ENCODE measurements around the gene CC2D2B. TPM values are rescaled to one million over a fixed set of nuclear protein-coding genes. Genes with fewer than 3 reads are reported as not detected.

CC2D2B gene
- total and polyA plus RNA-seq, 4 donors = 0.13 to 12.2 (median 7.2) TPM

DNA sequence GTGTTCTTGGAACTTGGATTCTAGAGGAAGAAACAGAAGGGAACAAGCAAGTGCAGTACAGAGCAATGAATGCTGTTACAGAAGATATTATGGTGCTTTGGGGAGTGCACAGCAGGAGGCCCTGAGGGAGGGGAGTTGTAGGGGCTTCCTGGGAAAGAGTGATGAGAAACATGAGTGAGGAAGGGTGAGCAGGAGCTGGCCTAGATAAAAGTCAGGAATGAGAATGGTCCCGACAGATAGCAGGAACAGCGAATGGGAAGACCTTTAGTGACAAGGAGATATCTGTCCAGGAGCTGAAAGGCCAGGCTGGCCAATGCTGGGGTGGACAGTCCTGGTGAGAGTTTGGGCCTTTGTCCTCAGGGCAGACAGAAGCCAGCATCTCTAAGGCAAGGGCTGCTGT is 115.0 kb downstream of the CC2D2B start:
- 94 to 95% methylated on average over 2 of the region's 2 CpGs for WGBS, 2 donors
- H3K4me1 ChIP-seq (ENCODE audit: control insufficient read depth in 1 of 2, insufficient read depth in 2 of 2, low read length in 2 of 2) = no peaks in the 10 kb centered on the region
- no peak for ATAC-seq (ENCODE audit: low FRiP score)
- H3K27ac ChIP-seq (ENCODE audit: low read depth in 1 of 2, low read length in 2 of 2) = no peak overlapping the region
- no peak for DNase-seq
- H3K9me3 ChIP-seq (ENCODE audit: control insufficient read depth, low read length) = no peaks in the 10 kb centered on the region
- H3K36me3 ChIP-seq (ENCODE audit: control insufficient read depth in 1 of 2, insufficient read depth in 2 of 2, low read length in 1 of 2) = no peaks in the 10 kb centered on the region
- no peaks in the 10 kb centered on the region for H3K27me3 ChIP-seq (ENCODE audit: control insufficient read depth in 1 of 2, insufficient read depth in 2 of 2, low read length in 1 of 2)
- intact Hi-C loops (cut with DNase I) = no loop called here
- no peak overlapping the region for H3K4me3 ChIP-seq (ENCODE audit: low read length in 2 of 2)

DNA sequence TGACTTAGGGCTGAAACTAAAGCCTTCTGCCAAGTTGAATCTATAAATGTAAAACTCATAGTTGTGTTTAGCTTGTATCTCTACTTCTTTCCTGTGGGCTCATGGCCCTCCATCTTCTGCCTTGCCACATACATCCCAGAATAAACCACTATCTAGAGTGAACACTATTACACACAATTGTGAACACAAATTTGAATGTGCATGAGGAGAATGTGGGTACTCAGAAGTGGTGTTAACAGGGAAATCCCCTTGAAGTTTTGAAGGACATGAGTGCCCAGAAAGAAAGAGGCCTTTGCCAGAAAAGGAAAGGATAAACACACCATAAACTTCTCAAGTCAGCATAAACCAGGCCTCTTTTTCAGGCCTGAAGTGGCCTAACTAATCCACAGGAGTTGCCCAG is 115.4 kb downstream of the CC2D2B start:
- DNase-seq (no peak), ATAC-seq (ENCODE audit: low FRiP score) (no peak)
- H3K4me3 ChIP-seq (ENCODE audit: low read length in 2 of 2) = no peak overlapping the region
- no peaks in the 10 kb centered on the region for H3K27me3 ChIP-seq (ENCODE audit: control insufficient read depth in 1 of 2, insufficient read depth in 2 of 2, low read length in 1 of 2)
- no peak overlapping the region for H3K27ac ChIP-seq (ENCODE audit: low read depth in 1 of 2, low read length in 2 of 2)
- H3K9me3 ChIP-seq (ENCODE audit: control insufficient read depth, low read length) = no peaks in the 10 kb centered on the region
- H3K36me3 ChIP-seq (ENCODE audit: control insufficient read depth in 1 of 2, insufficient read depth in 2 of 2, low read length in 1 of 2) = no peaks in the 10 kb centered on the region
- intact Hi-C loops (cut with DNase I) = no loop called here
- H3K4me1 ChIP-seq (ENCODE audit: control insufficient read depth in 1 of 2, insufficient read depth in 2 of 2, low read length in 2 of 2) = no peaks in the 10 kb centered on the region

DNA sequence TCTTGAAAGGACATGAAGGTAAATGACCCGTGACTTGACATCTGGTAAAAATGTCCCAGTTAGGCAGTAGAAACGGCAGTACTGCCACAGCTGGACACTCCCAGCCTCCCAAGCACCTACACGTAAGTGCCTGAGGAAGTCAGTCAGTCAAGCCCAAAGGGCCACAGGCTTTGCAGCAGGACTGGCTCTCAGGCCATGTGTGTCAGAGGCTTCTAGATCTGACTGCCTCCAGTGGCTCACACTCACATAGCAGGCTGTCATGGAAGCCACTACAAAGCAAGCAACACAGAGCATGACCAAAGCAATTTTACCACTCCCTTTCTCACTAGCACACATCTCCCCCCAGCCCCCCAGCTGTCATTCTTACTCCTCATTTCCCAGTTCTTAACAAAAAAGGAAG is 117.8 kb downstream of the CC2D2B start:
- no peak for DNase-seq
- no peaks in the 10 kb centered on the region for H3K4me1 ChIP-seq (ENCODE audit: control insufficient read depth in 1 of 2, insufficient read depth in 2 of 2, low read length in 2 of 2)
- intact Hi-C loops (cut with DNase I) = no loop called here
- no peaks in the 10 kb centered on the region for H3K27me3 ChIP-seq (ENCODE audit: control insufficient read depth in 1 of 2, insufficient read depth in 2 of 2, low read length in 1 of 2)
- H3K4me3 ChIP-seq (ENCODE audit: low read length in 2 of 2) = no peak overlapping the region
- ATAC-seq (ENCODE audit: low FRiP score) = no peak
- no peaks in the 10 kb centered on the region for H3K36me3 ChIP-seq (ENCODE audit: control insufficient read depth in 1 of 2, insufficient read depth in 2 of 2, low read length in 1 of 2)
- H3K9me3 ChIP-seq (ENCODE audit: control insufficient read depth, low read length) = no peaks in the 10 kb centered on the region
- 84% methylated on average over 3 of the region's 3 CpGs for WGBS, 2 donors
- H3K27ac ChIP-seq (ENCODE audit: low read depth in 1 of 2, low read length in 2 of 2) = no peak overlapping the region

DNA sequence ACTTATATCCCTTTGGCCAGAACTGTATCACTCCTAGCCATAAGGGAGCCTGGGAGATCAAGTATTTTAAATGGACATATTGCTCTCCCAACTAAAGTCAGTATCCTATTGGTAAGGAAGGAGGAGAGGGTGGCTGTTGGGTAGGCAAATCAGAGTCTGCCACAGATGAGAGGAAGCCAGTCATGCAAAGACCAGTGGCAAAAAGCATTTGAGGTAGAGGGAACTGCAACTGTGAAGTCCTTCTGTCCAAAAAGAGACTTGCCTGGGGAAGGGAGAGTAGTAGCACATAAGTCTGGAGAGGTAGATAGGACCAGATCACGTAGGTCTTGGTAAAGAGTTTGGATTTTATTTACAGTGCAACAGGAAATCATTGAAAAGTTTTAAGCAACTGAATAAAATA is 126.8 kb downstream of the CC2D2B start:
- H3K27me3 ChIP-seq (ENCODE audit: control insufficient read depth in 1 of 2, insufficient read depth in 2 of 2, low read length in 1 of 2) = no peaks in the 10 kb centered on the region
- H3K9me3 ChIP-seq (ENCODE audit: control insufficient read depth, low read length) = no peaks in the 10 kb centered on the region
- H3K4me1 ChIP-seq (ENCODE audit: control insufficient read depth in 1 of 2, insufficient read depth in 2 of 2, low read length in 2 of 2) = no peaks in the 10 kb centered on the region
- DNase-seq = no peak
- ATAC-seq (ENCODE audit: low FRiP score) = no peak
- no peaks in the 10 kb centered on the region for H3K36me3 ChIP-seq (ENCODE audit: control insufficient read depth in 1 of 2, insufficient read depth in 2 of 2, low read length in 1 of 2)
- no peak overlapping the region for H3K27ac ChIP-seq (ENCODE audit: low read depth in 1 of 2, low read length in 2 of 2)
- no peak overlapping the region for H3K4me3 ChIP-seq (ENCODE audit: low read length in 2 of 2)
- intact Hi-C loops (cut with DNase I) = no loop called here
- WGBS, 2 donors = 94 to 97% methylated on average over 1 of the region's 1 CpG

DNA sequence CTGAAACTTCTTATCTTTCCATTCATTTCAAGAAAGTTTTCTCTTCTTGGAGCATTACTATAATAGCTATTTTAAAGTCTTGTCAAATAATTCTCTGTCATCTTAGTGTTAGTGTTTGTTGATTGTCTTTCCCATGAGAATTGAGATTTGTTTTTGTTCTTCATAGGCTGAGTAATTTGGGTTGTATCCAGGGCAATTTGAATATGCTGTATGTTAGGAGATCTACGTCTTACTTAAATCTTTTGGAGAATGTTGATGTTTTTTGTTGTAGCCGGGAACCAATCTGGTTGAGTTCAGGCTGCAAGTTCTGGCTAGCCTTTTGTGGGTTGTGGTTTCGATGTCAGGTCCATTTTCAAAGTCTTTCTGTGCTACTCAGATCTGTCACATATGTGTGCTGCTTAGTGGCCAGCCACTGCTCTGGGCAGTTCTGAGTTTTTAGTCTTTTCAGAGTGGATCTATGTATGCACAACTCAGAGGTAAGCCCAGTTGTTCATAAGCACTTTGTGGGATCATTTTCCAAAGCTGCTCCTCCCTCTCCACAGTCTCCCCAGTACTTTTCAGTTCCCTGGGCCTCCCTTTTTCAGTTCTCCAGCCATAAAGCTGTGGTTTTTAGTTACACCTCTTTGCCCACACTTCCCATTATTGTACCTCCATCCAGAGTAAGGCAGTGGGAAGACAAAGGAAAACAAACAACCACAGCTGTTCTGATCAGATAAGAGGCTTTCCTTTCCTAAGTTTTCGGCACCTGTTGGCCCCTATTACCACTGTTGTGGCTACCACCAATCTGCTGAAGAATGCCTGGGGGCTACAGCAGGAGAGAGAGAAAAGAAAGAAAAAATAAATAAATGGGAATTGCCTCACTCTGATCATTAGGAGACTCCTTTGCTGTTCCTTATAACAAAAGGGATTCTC is 131.0 kb downstream of the CC2D2B start:
- Histone ChIP-seq H3K27ac (ENCODE audit: low read depth in 1 of 2, low read length in 2 of 2) (no peak overlapping the region), H3K36me3 (ENCODE audit: control insufficient read depth in 1 of 2, insufficient read depth in 2 of 2, low read length in 1 of 2) (no peaks in the 10 kb centered on the region), H3K27me3 (ENCODE audit: control insufficient read depth in 1 of 2, insufficient read depth in 2 of 2, low read length in 1 of 2) (no peaks in the 10 kb centered on the region), H3K4me3 (ENCODE audit: low read length in 2 of 2) (no peak overlapping the region), H3K4me1 (ENCODE audit: control insufficient read depth in 1 of 2, insufficient read depth in 2 of 2, low read length in 2 of 2) (no peaks in the 10 kb centered on the region), H3K9me3 (ENCODE audit: control insufficient read depth, low read length) (no peaks in the 10 kb centered on the region)
- ATAC-seq (ENCODE audit: low FRiP score) = no peak
- DNase-seq = no peak
- WGBS, 2 donors = 90 to 91% methylated on average over 4 of the region's 4 CpGs
- intact Hi-C loops (cut with DNase I) = no loop called here

DNA sequence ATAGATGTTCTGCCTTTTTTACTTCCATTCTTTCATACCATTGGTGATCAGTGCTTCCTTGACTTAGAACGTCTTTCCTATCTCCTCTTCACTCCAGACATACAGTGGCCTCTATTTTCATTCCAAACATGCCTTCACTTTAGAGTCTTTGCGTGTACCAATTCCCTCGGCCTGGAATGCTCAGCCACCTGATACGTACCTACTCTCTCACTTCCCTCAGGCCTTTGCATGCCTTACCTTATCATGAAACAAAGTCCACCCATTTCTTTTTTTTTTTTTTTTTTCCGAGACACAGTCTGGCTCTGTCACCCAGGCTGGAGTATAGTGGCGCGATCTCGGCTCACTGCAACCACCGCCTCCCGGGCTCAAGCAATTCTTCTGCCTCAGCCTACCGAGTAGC is 133.4 kb downstream of the CC2D2B start:
- DNase-seq (no peak), ATAC-seq (ENCODE audit: low FRiP score) (no peak)
- Histone ChIP-seq H3K4me3 (ENCODE audit: low read length in 2 of 2) (no peak overlapping the region), H3K27ac (ENCODE audit: low read depth in 1 of 2, low read length in 2 of 2) (no peak overlapping the region), H3K4me1 (ENCODE audit: control insufficient read depth in 1 of 2, insufficient read depth in 2 of 2, low read length in 2 of 2) (peaks cover 0 to 2% of the 10 kb centered on the region in 2 donors), H3K36me3 (ENCODE audit: control insufficient read depth in 1 of 2, insufficient read depth in 2 of 2, low read length in 1 of 2) (no peaks in the 10 kb centered on the region), H3K27me3 (ENCODE audit: control insufficient read depth in 1 of 2, insufficient read depth in 2 of 2, low read length in 1 of 2) (no peaks in the 10 kb centered on the region), H3K9me3 (ENCODE audit: control insufficient read depth, low read length) (no peaks in the 10 kb centered on the region)
- intact Hi-C loops (cut with DNase I) = loop anchor here in 1 of 2 donors (5.0 kb wide), 1 partner anchor 791 kb away; the partner anchor contains the start of gene LCOR
- 90 to 96% methylated on average over 11 of the region's 11 CpGs for WGBS, 2 donors

DNA sequence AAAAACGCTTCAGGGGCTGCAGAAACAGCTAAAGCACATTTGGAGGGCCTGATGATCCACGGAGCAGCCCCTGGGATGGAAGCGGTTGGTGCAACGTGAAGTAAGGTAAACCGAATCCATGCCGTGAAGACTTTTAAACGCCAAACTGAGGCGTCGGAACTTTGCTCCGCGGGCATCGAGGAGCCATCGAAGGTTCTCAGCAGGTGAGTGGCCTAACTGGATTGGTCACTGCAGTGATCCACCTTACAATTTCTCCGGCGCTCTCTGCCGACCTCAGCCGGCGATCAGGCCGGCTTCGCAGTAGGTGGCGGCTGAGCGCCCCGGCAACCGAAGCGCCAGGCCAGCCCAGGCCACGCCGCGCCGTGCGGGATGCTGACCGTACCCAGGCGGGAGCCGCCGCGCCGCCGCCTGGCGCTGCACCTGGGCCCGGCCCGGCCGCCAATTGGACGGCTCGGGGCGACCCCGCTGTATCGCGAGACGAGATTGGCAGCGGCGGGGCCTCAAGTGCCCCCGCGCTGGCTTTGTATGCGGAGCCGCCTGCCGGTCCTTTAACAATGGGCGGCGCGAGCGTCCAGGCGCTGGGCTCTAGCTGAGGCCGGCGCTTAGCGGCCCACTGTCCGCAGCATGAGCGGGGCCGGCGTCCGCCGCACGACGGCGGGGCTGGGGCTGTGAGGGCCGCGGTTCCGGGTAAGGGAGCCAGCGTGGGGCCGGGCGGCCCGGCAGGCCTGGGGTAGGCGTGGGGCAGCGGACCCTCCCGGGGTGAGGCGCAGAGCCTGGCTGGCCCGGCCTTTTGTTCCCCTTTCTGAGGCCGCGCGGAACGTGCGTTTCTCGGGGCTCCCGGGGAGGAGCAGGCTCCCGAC is 135.5 kb downstream of the CC2D2B start, which contains the start of gene CCNJ:
Gene CCNJ (plus strand): TSS at position 551 of the 860 bp plus-strand sequence. CDS start 811 bp downstream, outside the sequence.
- WGBS, 2 donors = 2% methylated on average over 76 to 92 of the region's 92 CpGs
- Histone ChIP-seq H3K9me3 (ENCODE audit: control insufficient read depth, low read length) (no peaks in the 10 kb centered on the region), H3K4me1 (ENCODE audit: control insufficient read depth in 1 of 2, insufficient read depth in 2 of 2, low read length in 2 of 2) (peaks cover 0 to 2% of the 10 kb centered on the region in 2 donors), H3K27ac (ENCODE audit: low read depth in 1 of 2, low read length in 2 of 2) (peak within 1 kb of the TSS; percentile 38 to 61), H3K27me3 (ENCODE audit: control insufficient read depth in 1 of 2, insufficient read depth in 2 of 2, low read length in 1 of 2) (no peaks in the 10 kb centered on the region), H3K4me3 (ENCODE audit: low read length in 2 of 2) (peak within 1 kb of the TSS; percentile 75 to 78), H3K36me3 (ENCODE audit: control insufficient read depth in 1 of 2, insufficient read depth in 2 of 2, low read length in 1 of 2) (no peaks in the 10 kb centered on the region)
- ATAC-seq (ENCODE audit: low FRiP score) = peak; percentile 94
- DNase-seq = peak; percentile 92 to 96
- intact Hi-C loops (cut with DNase I) = loop anchor here (2.0 to 5.0 kb wide), 2 partner anchors 48 to 789 kb away; partner anchors contain the start of gene LCOR (in 1 of the 2)

DNA sequence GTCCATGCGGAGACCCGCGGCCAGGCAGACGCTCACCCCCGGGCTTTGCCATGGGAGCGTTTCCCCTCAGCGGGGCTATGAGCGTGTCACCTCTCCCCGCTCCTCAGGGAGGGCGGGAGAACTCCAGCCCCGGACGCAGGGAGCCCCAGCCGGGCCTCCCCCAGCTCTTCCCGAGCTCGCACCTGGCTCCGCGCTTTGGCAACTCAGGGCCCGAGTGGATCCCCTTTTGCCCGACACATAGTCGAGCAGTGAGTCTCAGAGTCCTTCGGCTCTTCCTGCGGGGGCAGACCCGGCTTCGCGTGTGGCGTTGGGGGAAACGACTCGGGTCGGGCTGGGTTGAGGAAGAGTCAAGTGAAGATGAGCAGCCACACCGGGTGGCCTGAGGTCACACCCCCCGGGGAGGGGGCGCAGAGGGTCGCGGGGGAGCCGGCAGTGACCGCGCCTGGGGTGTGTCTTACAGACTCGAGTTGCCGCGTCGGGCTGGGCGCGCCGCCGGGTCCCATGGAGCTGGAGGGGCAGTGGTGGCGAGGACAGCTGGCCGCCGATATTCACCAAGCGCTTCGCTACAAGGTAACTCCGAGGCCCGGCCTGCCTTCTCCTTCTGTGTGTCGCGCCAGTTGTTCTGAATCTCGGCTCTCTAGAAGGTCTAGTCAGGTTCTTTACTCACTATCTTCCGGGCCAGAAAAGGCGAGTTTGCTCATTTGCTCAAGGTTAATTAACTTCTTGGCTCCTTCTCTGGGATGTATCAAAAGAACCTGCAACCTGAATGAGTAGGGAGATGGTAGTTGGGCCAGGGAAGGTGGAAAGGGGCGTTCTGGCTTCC is 136.3 kb downstream of the CC2D2B start:
- WGBS, 2 donors = 1% methylated on average over 49 to 58 of the region's 58 CpGs
- ATAC-seq (ENCODE audit: low FRiP score) = peak; percentile 77
- no peaks in the 10 kb centered on the region for H3K36me3 ChIP-seq (ENCODE audit: control insufficient read depth in 1 of 2, insufficient read depth in 2 of 2, low read length in 1 of 2)
- no peaks in the 10 kb centered on the region for H3K27me3 ChIP-seq (ENCODE audit: control insufficient read depth in 1 of 2, insufficient read depth in 2 of 2, low read length in 1 of 2)
- H3K4me1 ChIP-seq (ENCODE audit: control insufficient read depth in 1 of 2, insufficient read depth in 2 of 2, low read length in 2 of 2) = peaks cover 0 to 2% of the 10 kb centered on the region in 2 donors
- DNase-seq = peak; percentile 65 to 83
- H3K4me3 ChIP-seq (ENCODE audit: low read length in 2 of 2) = peak overlapping the region; percentile 75 to 78
- intact Hi-C loops (cut with DNase I) = loop anchor here (2.0 to 5.0 kb wide), 2 partner anchors 47 to 788 kb away; partner anchors contain the start of gene LCOR (in 1 of the 2)
- H3K27ac ChIP-seq (ENCODE audit: low read depth in 1 of 2, low read length in 2 of 2) = peak overlapping the region; percentile 38 to 61
- H3K9me3 ChIP-seq (ENCODE audit: control insufficient read depth, low read length) = no peaks in the 10 kb centered on the region
